ENCODE results near the gene RELL1.

Gene RELL1

GRCh38 chr4:37664696-37665095 lies 21.5 kb downstream of the RELL1 start:
- DNase-seq: no peak

DNA sequence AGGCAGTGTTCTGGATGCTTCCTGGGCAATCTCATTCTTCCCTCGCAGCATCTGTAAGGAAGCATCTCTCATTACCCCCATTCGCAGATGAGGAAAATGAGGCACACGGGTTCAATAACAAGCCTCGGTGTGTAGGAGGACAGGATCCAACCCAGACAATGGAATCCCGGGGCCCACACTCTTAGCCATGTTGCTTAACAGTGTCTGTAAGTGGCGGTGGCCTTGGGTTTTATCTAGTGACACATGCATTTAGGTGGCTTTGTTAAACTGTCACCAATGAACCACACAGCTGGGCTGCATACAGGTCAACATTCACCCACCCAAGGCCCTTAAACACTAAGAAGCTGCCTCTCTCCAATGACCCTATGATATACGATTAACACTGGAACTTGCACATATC lies 22.6 kb downstream of the RELL1 start:
- no peak for DNase-seq

DNA sequence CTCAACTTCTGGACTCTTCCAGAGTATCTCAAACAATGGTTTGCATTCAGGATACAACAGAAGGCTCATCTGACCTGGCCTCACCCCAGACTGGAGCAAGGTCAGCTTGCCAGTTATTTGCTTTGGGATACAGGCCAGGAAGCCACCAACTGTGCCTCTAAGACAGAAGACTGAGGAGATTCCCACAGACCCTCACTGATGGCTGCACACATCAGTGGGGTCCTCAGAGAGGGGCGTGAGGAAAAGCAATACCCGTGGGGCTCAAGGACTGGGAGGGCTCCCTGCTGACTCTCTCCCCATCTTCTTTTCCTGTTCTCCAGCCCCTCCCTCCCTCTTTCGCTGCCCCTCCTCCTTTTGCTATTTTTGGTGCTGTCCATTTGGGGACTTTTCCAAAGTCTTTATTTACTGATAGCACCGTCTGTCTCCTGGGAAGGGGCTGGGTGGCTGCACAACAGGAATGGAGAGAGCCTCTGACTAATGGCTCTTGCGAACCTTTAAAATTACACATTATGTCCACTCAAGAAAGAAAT lies 23.2 kb downstream of the RELL1 start:
- no peak for DNase-seq

- no peak for DNase-seq
These were observed 23.9 kb downstream of the RELL1 start for GRCh38 chr4:37662251-37662650.

DNA sequence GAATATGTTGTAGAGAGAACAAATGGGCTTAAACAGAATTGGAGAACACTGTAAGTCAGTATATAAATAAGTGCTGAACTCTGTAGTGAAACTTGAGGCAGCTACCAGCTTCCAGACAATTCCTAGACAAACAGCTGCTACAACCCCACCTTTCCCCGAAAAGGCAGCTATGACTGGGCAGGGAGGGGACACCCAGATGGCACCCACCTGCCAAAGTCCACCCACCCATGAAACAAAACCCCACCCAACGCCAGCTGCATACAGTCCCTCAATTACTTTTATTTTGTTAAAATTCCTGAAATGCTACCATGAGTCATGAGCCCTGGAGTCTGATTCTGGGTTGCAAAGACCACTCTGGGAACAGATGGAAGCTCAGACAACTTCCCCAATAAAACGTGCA lies 24.4 kb downstream of the RELL1 start:
- no peak for DNase-seq

- DNase-seq: no peak
These were observed 26.5 kb downstream of the RELL1 start for GRCh38 chr4:37659696-37660095.

DNA sequence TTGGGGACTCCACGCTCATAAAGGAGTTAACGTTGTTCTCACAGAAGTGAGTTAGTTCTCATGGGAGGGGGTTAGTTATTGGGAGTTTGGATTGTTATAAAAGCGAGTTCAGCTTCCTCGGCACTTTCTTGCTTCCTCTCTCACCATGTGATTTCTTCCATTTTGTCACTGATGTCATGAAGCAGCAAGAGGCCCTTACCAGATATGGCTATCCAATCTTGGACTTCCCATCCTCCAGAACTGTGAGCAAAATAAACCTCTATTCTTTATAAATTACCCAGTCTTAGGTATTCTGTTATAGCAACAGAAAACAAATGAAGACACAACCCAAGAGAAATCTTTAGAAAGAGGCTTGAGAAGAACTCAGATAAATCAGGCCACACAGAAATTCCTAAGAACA lies 29.5 kb downstream of the RELL1 start:
- no peak for DNase-seq

- no peak for DNase-seq
These were observed 32.6 kb downstream of the RELL1 start for GRCh38 chr4:37653601-37654000.

DNA sequence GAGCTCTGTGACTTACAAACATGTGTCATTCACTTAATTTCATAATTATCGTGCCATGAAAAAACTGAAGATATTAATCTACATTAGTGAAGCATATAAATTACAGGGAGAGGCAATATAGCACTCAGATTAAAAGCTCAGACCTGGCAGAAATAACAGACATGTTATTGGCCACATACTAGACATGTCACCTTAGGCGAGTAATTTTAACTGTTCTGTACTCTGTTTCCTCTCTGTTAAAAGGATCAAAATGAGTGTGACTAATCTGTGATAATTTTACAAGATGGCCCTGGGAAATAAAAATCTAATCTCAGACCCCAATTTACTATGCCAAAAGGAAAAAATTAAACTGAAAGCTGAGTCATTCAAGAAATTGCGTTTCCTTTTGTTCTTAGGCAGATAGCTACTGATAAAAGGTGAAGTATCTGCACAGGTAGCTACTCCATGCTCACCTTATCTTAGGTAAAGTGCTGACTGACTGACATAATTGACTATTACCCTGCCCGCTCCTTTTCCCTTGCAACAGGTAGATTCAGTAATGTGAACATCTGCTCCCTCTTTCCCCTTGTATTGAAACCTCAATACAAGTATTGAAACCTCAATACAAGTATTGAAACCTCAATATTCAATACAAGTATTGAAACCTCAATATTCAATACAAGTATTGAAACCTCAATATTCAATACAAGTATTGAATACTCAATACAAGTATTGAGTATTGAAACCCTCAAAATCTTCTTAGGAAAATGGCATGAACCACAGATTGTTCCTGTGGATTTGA lies 33.2 kb downstream of the RELL1 start:
- DNase-seq: no peak

DNA sequence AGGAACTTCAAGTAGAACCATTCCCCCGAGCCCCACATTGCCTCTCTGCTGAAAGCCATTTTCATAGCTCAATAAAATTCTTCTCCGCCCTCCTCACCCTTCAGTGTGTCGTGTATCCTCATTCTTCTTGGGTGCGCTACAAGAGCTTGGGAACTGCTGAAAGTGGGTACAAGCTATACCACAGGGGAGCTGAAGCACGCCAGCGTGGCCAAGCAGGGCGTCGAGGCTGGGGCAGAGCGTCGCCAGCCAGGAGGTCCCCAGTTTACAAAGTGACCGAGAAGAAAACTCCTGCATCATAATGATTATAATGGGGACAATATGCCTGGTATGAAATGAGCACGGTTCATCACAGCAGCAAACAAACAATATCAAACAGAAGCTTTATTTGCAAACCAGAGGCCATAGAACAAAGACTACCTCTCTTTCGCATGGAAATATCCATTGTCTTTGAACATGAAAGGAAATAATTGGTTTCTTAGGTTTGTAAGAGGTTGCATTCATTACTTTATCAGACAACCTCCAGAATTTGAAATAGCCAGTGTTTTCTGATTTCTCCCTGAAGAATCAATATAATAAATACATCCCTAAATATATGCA lies 34.3 kb downstream of the RELL1 start:
- DNase-seq: no peak

DNA sequence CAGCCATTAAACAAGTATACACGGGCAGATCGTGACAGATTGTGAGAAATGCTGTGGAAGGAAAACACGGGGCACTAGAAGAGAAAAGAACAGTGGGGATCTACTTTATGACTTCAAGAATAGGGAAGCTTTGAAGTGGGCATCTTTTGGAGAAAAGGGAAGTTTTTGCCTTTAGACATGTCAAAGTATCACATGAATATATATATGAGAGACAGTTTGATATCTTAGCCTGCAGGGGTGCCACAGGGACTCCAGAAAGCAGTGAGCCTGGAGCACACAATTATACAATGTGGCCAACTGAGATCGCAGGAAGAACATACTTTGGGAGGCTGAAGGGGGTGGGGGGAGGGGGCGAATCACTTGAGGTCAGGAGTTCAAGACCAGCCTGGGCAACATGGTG lies 35.7 kb downstream of the RELL1 start:
- DNase-seq: no peak

- no peak for DNase-seq
These were observed 36.9 kb downstream of the RELL1 start for GRCh38 chr4:37649268-37649667.

DNA sequence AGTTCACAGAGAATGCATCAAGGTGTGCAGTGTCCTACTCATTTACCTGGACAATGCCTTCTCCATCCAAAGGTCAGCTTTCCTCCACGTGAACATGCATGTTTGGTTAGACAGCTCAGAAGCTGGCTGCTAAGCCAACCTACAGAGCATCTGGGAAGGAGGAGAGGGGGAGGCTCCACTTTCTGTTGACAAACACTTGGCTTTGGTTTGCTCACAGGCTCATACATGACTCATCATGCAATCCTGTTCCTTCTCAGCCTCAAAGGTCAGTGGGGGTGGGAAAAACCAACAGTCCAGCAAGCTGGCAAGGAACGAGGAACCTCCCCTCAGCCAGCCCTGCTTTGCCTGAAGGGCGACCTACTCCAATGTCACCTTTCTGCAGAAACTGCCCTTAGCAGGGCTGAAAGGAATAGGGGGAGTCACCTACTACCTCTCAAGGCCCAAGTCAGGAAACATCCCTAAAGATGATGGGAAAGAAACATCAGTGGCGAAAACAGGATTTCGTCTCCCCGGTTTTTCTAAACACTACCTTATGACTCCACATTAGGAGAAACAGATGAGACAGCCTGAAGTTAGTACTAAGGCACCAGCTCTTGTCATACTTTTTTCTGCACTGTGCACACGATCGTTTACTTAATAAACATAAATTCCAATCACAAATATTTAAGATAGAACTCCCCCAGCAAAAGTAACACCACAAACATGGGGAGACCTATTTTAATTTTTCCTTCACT lies 37.9 kb downstream of the RELL1 start:
- no peak for DNase-seq

GRCh38 chr4:37646247-37646646 lies 39.9 kb downstream of the RELL1 start:
- no peak for DNase-seq

DNA sequence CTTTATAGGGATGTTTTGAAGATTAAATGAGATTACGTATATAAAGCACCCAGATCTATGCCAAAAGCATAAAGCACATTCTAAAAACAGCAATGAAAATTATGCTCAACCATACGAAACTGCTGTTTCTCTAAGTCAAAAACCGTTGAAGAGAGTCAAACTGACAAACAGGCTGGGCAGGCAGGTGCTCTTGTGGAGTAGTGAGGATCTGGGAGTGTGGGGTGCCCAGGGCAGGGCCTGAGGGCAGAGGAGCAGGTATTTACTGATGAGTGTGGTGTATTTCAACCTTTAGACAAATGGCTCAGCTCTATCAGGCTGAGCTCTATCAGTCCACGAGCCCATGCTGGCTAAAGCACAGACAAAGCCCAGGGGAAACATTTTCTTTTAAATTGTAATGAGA lies 40.4 kb downstream of the RELL1 start:
- no peak for DNase-seq

DNA sequence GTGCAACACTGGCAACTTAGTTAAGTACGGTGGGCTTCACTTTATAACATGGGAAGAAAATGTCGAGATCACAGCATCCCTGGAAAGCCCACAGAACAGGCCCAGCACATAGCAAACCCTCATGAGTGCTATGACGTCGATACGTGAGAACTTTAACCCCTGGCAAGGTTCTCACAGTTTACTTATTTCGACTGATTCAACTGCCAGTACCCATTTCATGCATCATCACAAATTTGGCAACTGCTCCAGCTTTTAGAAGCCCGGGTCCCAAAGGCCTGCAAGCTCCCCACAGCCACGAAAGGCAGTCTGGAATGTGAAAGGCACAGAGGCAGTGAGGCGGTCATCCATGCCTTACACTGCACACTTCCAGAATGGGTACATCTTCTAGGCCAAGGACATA lies 41.2 kb downstream of the RELL1 start:
- no peak for DNase-seq

DNA sequence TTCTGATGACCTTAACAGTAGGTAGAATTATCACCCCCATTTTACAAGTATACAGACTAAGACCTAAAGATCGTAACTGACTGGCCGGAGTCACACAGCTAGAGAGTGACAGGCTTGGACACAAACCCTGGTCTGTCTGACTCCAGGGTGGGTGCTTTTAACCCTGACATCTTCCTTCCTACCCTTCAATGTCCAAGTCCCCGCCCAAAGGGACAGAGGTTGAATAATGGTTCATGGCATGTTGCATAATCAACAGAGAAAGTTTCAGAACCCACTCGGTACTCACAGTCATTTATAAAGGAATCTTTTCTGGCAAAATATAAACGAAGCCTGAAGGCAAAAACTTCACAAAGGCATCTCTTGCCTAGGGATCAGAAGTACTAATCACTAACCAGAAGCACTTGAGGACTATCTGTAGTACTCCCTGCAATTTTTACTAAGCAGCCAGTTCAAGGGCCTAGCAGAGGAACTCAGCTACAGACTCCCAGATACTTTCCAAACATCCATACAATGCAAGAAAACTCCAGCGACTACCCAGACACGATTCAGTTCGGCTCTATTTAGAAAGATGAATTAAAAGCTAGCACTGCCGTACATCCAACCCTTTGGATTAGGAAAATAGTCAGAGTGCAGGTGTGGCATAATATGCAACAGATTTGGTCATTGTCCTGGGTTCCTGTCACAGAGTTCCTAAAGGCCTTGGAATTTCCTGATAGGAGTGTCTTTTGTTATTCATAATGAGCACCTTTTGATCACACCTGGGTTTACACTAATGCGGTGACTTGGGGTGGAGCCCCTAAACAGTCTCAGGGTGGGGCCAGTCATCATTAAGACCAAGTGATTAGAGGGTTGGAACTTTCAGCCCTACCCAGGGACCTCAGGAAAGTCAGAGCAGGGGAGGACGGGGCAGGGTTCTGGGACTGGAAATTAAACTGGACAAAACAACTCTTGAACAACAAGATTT lies 44.0 kb downstream of the RELL1 start:
- DNase-seq: no peak

DNA sequence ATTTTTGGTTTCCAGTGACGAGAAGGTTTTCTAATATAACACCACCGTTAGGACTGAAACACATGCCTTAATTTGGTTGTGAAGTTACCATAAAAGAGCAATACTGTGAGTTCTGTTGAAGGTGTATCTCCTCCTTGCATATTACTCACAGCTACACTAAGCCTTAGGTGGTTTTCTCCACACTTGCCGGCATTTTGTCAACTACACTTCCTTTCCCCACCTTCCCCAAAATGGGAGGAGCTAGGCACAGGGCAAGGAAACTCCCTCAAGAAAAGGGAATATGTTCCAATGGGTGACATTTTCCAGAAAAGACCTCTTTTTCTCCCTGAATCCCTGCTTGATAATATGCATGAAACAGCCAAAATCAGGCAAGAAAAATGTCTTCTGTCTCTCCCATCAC lies 44.8 kb downstream of the RELL1 start:
- no peak for DNase-seq

DNA sequence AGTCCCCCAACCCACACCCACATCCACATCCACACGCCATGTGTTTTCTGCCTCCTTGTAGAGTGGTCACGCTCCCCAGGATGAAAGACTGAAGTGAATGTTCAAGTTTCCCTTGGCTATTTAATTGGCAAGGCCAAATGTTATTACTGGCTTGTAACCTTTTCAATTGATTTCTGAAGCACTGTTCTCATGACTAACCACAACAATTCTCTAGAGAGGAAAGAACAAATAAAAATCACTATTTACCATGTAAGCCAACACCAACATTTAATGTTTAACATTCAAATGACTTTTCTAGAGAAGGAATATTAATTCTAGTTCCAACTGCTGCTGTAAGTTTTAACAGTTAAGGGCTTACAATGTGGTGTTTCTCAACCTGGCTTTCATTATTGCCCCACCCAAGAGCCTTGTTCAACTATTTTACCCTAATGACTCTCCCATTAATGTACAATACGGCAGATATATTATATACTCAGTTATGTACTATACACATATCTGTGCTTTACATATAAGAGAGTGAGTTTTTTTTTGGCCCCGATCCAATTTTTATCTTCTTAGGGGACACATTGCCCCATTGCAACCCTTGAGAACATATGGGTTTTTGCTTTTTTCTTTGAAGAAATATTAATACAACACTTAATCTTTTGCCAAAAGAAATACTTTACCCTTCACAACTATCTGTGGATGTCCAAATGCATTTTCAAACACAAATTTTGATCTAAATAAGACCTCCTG lies 46.5 kb downstream of the RELL1 start:
- no peak for DNase-seq

GRCh38 chr4:37635155-37635554 lies 51.0 kb downstream of the RELL1 start:
- no peak for DNase-seq

DNA sequence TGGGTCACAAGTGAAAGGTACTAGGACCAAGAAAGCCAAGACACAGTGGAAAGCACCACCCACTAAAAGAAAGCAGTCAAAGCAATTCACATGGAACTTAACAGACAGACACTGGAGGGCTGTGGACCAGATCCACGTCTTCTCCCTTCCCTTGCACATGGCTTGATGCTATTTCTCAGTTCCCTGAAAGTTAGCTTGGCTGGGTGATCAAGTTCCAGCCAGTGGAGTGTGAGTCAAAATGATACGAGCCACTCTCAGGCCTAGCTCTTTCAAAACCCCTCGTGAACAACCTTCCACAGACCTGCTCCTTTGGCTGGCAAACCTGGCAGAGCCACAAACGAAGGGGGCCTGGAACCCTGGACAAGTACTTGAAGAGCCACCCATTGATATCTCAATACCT lies 52.0 kb downstream of the RELL1 start:
- DNase-seq: no peak

DNA sequence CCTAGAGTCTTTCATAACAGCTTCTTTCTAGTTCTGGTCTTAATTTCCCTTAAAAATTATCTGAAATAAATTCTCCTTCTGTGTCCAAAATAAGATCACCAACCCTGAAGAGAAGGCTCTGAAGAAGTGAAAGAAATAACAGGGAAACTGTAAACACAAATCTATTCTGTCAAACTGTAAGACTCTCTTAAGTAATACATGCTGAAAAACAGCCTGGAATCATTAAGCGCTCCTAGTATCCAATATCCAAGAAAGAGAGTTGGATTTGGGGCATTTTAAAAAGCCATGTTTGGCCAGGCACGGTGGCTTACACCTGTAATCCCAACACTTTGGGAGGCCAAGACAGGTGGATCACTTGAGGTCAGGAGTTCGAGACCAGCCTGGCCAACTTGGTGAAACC lies 53.3 kb downstream of the RELL1 start:
- no peak for DNase-seq

Data from GF-D8 (cell line).